Activated T-helper 1 cell treated with anti-CD3 and anti-CD28 coated beads, Interleukin-2, amount 50 U/mL, for 16 hours (primary cell): ENCODE results near the gene NDUFAF2.
"Not testable (repeated sequence)": the region's sequence is repeated elsewhere in the genome, so short reads cannot be mapped to it uniquely, and the experiment has no call there.

Source experiments
- DNase-seq, 2 donors: peaks; one replicate each; pipeline ENCODE4 v3.0.0-alpha.2; 2020; ENCODE audit warnings: low read depth in 1 of 2, low spot score in 1 of 2

The NDUFAF2 gene

GRCh38 chr5:61047346-61047745, 102.3 kb downstream of the NDUFAF2 start:
- no peak for DNase-seq

- DNase-seq = no peak
These were observed 103.5 kb downstream of the NDUFAF2 start for GRCh38 chr5:61048534-61048933.

GRCh38 chr5:61050292-61050691, 105.3 kb downstream of the NDUFAF2 start:
- no peak for DNase-seq

GRCh38 chr5:61051267-61051666, 106.3 kb downstream of the NDUFAF2 start:
- no peak for DNase-seq

GRCh38 chr5:61052882-61053281, 107.9 kb downstream of the NDUFAF2 start:
- no peak for DNase-seq

- DNase-seq = no peak
These were observed 108.9 kb downstream of the NDUFAF2 start for GRCh38 chr5:61053937-61054336.

- DNase-seq = no peak
These were observed 110.5 kb downstream of the NDUFAF2 start for GRCh38 chr5:61055434-61056006.

- DNase-seq = no peak
These were observed 114.5 kb downstream of the NDUFAF2 start for GRCh38 chr5:61059499-61059898.

GRCh38 chr5:61069150-61069549, 124.1 kb downstream of the NDUFAF2 start:
- DNase-seq = no peak

- DNase-seq = no peak
These were observed 126.5 kb downstream of the NDUFAF2 start for GRCh38 chr5:61071526-61071925.

GRCh38 chr5:61076626-61077025, 131.6 kb downstream of the NDUFAF2 start:
- DNase-seq = no peak

GRCh38 chr5:61081741-61082140, 136.7 kb downstream of the NDUFAF2 start:
- no peak for DNase-seq

GRCh38 chr5:61082516-61083280, 137.7 kb downstream of the NDUFAF2 start:
- no peak for DNase-seq

GRCh38 chr5:61084658-61085057, 139.7 kb downstream of the NDUFAF2 start:
- no peak for DNase-seq

GRCh38 chr5:61085885-61086284, 140.9 kb downstream of the NDUFAF2 start:
- no peak for DNase-seq

- DNase-seq = no peak
These were observed 142.9 kb downstream of the NDUFAF2 start for GRCh38 chr5:61087921-61088320.

- no peak for DNase-seq
These were observed 144.3 kb downstream of the NDUFAF2 start for GRCh38 chr5:61089351-61089750.

- DNase-seq = not testable (repeated sequence)
These were observed 148.2 kb downstream of the NDUFAF2 start for GRCh38 chr5:61093046-61093771.

- no peak for DNase-seq
These were observed 152.5 kb downstream of the NDUFAF2 start for GRCh38 chr5:61097465-61097864.

- no peak for DNase-seq
These were observed 153.4 kb downstream of the NDUFAF2 start for GRCh38 chr5:61098251-61098995.

GRCh38 chr5:61100437-61100836, 155.4 kb downstream of the NDUFAF2 start:
- no peak for DNase-seq

GRCh38 chr5:61114441-61114840, 169.4 kb downstream of the NDUFAF2 start:
- no peak for DNase-seq
